Measurements from ENCODE around the gene P2RX2. TPM values are rescaled to one million over a fixed set of nuclear protein-coding genes. Genes with fewer than 3 reads are reported as not detected.

Gene P2RX2
- total and polyA plus RNA-seq, 2 of the 4 experiments (the other 2 are of a cell fraction) = not detected

GRCh38 chr12:132630672-132631071, 12.1 kb downstream of the P2RX2 start:
- POLR2A ChIA-PET (ENCODE audit: unreplicated experiment) = no interaction called here
- H3K9ac ChIP-seq (ENCODE audit: low read depth, low read length) = no peak overlapping the region
- H2BK5ac ChIP-seq (ENCODE audit: low read depth, low read length, poor library complexity, severe bottlenecking) = no peak overlapping the region
- no peak overlapping the region for H3K27ac ChIP-seq (ENCODE audit: insufficient read depth, low read length)
- CTCF ChIA-PET = no interaction called here
- no peak overlapping the region for H3K4me2 ChIP-seq (ENCODE audit: low read depth, low read length)
- in situ Hi-C loops (cut with MboI; ENCODE audit: low sequenced_read_pairs) = no loop called here
- no peaks in the 10 kb centered on the region for H3K27me3 ChIP-seq (ENCODE audit: control insufficient read depth, insufficient read depth, low read length)
- no peak overlapping the region for H3K18ac ChIP-seq (ENCODE audit: low read depth, low read length)
- H4K8ac ChIP-seq (ENCODE audit: low read depth in 2 of 2, low read length in 2 of 2) = no peak overlapping the region
- H3K23ac ChIP-seq (ENCODE audit: low read depth, low read length) = no peak overlapping the region
- no peak overlapping the region for H2BK15ac ChIP-seq (ENCODE audit: low read depth, low read length)
- H2AFZ ChIP-seq (replicated peaks; ENCODE audit: low read length, poor library complexity) = no peak overlapping the region
- H3K36me3 ChIP-seq (ENCODE audit: control insufficient read depth, insufficient read depth, low read length) = peaks cover 37% of the 10 kb centered on the region
- DNase-seq (no peak), ATAC-seq (ENCODE audit: low read depth) (no peak)
- TF ChIP-seq NFE2L2 (IDR thresholded peaks at IDR 0.05; ENCODE audit: low read depth, low read length) (no peak), ELK1 (IDR thresholded peaks at IDR 0.05; ENCODE audit: borderline replicate concordance, low read depth, low read length) (no peak), SMC3 (IDR thresholded peaks at IDR 0.05; ENCODE audit: low read depth, low read length) (no peak), USF2 (IDR thresholded peaks at IDR 0.05; ENCODE audit: low read depth, low read length) (no peak), RFX5 (IDR thresholded peaks at IDR 0.05; ENCODE audit: low read depth, low read length) (no peak), RAD21 (IDR thresholded peaks at IDR 0.05; ENCODE audit: low read length) (no peak), RCOR1 (IDR thresholded peaks at IDR 0.05; ENCODE audit: insufficient replicate concordance, low read length) (no peak), MAFK (IDR thresholded peaks at IDR 0.05; ENCODE audit: low read depth, low read length) (no peak), CEBPB (IDR thresholded peaks at IDR 0.05; ENCODE audit: low read depth, low read length) (no peak), MAZ (IDR thresholded peaks at IDR 0.05; ENCODE audit: borderline replicate concordance, low read depth, low read length) (no peak), CHD1 (IDR thresholded peaks at IDR 0.05; ENCODE audit: low read depth, low read length) (no peak)
- H2AK5ac ChIP-seq (ENCODE audit: low read depth, low read length) = no peak overlapping the region
- H3K4me3 ChIP-seq (ENCODE audit: insufficient read depth, low read depth, low read length) = no peak overlapping the region
- H2BK20ac ChIP-seq (ENCODE audit: low read depth, low read length) = no peak overlapping the region
- no peaks in the 10 kb centered on the region; a peak in 1 of 4 replicates for H3K79me1 ChIP-seq (ENCODE audit: low read depth in 1 of 2, low read length in 2 of 2)
- intact Hi-C loops (cut with micrococcal nuclease) = no loop called here
- no peaks in the 10 kb centered on the region for H3K9me1 ChIP-seq (ENCODE audit: insufficient read depth, low read length)
- H3K4me1 ChIP-seq (ENCODE audit: control insufficient read depth, insufficient read depth, low read length) = no peaks in the 10 kb centered on the region
- H3K56ac ChIP-seq (ENCODE audit: extremely low read depth, insufficient read depth, low read length) = no peak overlapping the region
- H4K91ac ChIP-seq (ENCODE audit: insufficient read depth, low read depth, low read length) = no peak overlapping the region
- no peaks in the 10 kb centered on the region; the same call in 1 of the 2 replicates for H4K20me1 ChIP-seq (ENCODE audit: insufficient read depth, low read length)
- WGBS, 2 experiments (ENCODE audit: extremely low coverage in 2 of 2, insufficient read length in 1 of 2) = 100% methylated on average over 2 of the region's 6 CpGs; no CpG with 5 or more reads in 1 of the 2 experiments
- H3K4ac ChIP-seq (ENCODE audit: low read depth, low read length) = no peak overlapping the region
- no peak overlapping the region for H2AK9ac ChIP-seq (replicated peaks; ENCODE audit: low read depth, low read length, poor library complexity)
- no peak overlapping the region for H4K5ac ChIP-seq (ENCODE audit: low read depth, low read length)
- no peak overlapping the region for H2BK120ac ChIP-seq (ENCODE audit: low read depth, low read length)
- H3K14ac ChIP-seq (replicated peaks; ENCODE audit: low read depth, low read length) = no peak overlapping the region
- BruUV-seq (replicated peaks) = no TSS peak
- dilution Hi-C loops (cut with HindIII; ENCODE audit: low sequenced_read_pairs, unreplicated experiment) = no loop called here
- H3K9me3 ChIP-seq (ENCODE audit: control insufficient read depth, insufficient read depth, low read length) = no peaks in the 10 kb centered on the region

Measured in IMR-90 (cell line).